GM12801 (cell line): ENCODE data around the gene ARL14EP.

Source experiments
- TF ChIP-seq, protein P1 (sequence below): IDR thresholded peaks from one replicate; pipeline ENCODE4 v1.5.1; 2011; ENCODE audit warnings: control low read depth; ENCODE audit not compliant: insufficient read length; ENCODE audit errors: extremely low read depth

The ARL14EP gene

DNA sequence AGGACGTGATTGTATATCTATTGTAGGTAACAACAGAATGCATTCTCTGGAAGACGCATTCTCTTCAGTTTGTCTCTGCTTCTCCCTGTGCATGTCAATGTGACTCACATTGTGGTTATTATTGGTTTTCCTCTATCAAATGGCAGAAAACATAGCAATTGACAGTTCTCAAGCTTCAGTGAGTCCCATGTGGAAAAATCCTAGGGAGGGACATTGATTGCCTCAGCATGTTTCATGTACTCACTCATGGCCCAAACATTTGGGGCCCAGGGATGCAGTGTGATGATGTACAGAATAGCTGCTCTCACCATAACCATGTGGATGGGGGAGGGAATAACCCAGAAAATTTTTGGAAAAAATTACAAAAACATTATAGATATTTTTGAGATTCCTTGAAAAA, 9.3 kb upstream of the ARL14EP start:
- TF ChIP-seq, protein P1, sequence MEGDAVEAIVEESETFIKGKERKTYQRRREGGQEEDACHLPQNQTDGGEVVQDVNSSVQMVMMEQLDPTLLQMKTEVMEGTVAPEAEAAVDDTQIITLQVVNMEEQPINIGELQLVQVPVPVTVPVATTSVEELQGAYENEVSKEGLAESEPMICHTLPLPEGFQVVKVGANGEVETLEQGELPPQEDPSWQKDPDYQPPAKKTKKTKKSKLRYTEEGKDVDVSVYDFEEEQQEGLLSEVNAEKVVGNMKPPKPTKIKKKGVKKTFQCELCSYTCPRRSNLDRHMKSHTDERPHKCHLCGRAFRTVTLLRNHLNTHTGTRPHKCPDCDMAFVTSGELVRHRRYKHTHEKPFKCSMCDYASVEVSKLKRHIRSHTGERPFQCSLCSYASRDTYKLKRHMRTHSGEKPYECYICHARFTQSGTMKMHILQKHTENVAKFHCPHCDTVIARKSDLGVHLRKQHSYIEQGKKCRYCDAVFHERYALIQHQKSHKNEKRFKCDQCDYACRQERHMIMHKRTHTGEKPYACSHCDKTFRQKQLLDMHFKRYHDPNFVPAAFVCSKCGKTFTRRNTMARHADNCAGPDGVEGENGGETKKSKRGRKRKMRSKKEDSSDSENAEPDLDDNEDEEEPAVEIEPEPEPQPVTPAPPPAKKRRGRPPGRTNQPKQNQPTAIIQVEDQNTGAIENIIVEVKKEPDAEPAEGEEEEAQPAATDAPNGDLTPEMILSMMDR, result no peak

DNA sequence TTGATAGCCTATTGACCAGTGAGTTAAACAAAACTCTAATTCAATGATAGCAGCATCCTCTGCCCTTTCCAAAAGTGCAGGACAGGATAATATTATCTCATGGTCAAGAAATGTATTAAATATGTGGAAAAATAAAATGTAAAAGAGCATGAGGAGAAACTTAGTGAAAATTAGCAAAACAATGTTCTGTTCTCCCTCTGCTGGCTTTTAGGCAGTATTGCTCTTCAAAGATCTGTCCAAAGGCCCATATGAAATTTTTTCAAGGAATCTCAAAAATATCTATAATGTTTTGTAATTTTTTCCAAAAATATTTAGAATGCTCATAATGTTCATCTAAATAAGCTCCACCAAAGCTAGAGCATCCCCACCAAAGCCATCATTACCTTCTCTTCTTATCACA, 8.3 kb upstream of the ARL14EP start:
- TF ChIP-seq, protein P1, result no peak

- TF ChIP-seq, protein P1, result no peak
Measured at GRCh38 chr11:30316237-30316636, 6.7 kb upstream of the ARL14EP start.

- TF ChIP-seq, protein P1, result no peak
Measured at GRCh38 chr11:30317030-30317429, 5.9 kb upstream of the ARL14EP start.

DNA sequence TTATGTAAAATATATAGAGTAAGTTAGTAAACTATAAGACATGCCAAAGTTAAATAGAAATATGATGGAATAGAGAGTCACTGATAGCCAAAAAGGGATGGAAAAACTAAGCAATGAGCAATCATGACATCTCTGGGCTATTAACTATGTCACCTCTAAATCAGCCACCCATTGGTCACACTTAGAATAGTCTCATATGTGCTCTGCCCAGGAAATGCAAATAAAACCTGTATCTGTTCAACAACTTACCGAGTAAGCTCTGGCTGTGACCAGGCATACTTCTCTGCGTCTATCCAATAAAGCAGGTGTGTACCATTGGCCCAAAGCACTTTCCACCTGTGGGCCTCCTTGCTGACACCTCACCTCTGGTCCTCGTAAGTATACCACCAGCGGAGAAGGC, 1.6 kb upstream of the ARL14EP start:
- TF ChIP-seq, protein P1, result no peak

GRCh38 chr11:30322191-30322590, 713 bp upstream of the ARL14EP start:
- TF ChIP-seq, protein P1, result no peak

GRCh38 chr11:30326114-30326778, 3.3 kb downstream of the ARL14EP start:
- TF ChIP-seq, protein P1, result no peak
